Measurements from ENCODE around the gene SPEM2. TPM values are rescaled to one million over a fixed set of nuclear protein-coding genes. Genes with fewer than 3 reads are reported as not detected.
A peak's percentile ranks its signal among the peaks of the same experiment; 100 is the strongest.

Gene SPEM2
- total RNA-seq, 1 donor from 2014 or later = not detected

GRCh38 chr17:7419819-7420610 lies 5.4 kb upstream of the SPEM2 start, which contains the start of gene SPEM1:
Gene SPEM1 (plus strand): TSS chr17:7420324. CDS start chr17:7420385, 61 bp downstream.
- DNase-seq (ENCODE audit: low spot score) = no peak

DNA sequence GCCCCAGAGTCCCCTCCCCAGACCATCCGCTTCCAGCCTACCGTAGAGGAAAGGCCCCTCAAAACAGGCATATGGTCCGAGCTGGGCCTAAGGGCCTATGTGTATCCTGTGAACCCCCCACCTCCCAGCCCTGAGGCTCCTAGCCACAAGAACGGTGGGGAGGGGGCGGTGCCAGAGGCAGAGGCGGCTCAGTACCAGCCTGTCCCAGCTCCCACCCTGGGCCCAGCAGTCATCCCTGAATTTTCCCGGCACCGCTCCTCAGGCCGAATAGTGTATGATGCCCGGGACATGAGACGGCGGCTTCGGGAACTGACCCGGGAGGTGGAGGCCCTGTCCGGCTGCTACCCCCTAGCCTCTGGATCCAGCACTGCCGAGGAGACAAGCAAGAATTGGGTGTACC lies 4.2 kb upstream of the SPEM2 start:
- DNase-seq (ENCODE audit: low spot score) = no peak

DNA sequence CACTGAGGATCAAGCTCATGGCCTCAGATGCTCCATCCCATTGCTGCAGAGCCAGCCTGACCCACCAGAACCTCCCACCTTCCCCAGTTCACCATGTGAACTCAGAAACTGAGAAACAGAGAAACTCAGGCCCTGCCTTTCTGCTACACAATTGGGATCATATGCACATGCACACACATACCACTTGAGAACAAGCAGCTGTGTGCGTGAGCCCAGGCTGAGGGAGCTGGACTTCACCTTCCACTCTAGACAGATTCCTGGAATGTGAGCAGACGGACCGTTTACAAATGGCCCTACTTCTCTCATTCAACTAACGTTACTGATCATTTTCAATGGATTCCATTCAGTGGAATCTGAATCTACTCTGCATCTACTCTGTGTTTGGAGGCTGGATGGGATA lies 1.7 kb upstream of the SPEM2 start:
- no peak for DNase-seq (ENCODE audit: low spot score)

GRCh38 chr17:7425756-7426155 lies 340 bp downstream of the SPEM2 start:
- no peak for DNase-seq (ENCODE audit: low spot score)

- no peak for DNase-seq (ENCODE audit: low spot score)
Observed at GRCh38 chr17:7426203-7426863, 917 bp downstream of the SPEM2 start.

DNA sequence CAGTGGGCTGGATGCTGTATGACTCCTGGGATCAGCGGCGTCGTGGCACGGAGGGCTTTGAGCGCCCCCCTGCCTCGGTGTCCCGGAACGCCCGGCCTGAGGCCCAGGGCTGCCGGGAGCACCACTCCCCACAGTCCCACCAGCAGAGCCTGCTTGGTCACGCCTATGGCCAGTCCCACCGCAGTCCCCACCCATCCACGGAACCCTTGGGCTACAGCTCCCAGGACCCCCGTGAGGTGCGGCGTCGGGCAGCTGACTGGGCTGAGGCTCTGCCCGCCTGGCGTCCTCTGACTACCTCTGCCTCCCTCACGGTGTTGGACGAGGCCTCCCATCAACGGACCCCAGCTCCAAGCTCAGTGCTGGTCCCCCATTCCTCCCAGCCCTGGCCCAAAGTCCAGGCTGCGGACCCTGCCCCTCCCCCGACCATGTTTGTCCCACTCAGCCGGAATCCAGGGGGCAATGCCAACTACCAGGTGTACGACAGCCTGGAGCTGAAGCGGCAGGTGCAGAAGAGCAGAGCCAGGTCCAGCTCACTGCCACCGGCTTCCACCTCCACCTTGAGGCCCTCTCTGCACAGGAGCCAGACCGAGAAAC lies 1.6 kb downstream of the SPEM2 start:
- DNase-seq (ENCODE audit: low spot score) = no peak

- DNase-seq (ENCODE audit: low spot score) = no peak
Observed at GRCh38 chr17:7427549-7427948, 2.1 kb downstream of the SPEM2 start.

DNA sequence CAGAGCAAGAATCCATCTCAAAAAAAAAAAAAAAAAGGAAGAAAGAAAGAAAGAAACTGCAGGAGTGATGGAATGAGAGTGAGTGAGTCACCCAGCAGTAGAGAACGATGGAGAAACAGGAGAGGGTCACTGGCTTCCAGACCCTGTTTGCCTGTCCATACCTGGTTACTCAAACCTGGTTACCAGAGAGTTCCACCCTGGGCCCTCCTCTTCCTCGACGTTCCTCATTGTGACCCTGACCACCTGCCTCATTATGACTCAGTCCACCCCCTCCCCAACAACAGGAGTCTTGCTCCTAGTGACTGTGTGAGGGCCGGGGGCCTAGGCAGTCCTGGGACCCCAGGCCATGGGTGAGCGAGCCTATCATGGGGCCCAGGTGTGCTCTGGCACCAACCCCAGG lies 3.1 kb downstream of the SPEM2 start, which contains the start of gene SPEM3:
Gene SPEM3, plus strand, starts transcription at position 301 of the 400 bp plus-strand sequence. Its CDS starts 46 bp downstream, at position 347.
- DNase-seq (ENCODE audit: low spot score) = no peak

GRCh38 chr17:7429722-7430121 lies 4.3 kb downstream of the SPEM2 start:
- DNase-seq (ENCODE audit: low spot score) = no peak

DNA sequence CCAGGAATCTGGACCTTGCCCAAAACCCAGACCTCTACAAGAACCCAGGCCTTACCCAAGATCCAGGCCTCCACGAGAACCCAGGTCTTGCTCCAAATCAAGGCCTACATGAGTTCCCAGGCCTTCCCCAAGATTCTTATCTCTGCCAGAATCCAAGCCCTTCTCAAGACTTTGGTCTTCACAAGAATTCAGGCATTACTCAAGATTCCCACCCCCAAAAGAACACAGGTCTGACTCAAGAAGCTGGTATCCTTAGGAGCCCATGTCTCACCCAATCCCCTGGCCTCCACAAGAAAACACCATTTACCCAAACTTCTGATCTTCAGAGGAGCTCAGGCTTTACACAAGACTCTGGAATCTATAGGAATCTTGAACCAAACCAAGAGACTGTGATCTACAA lies 5.8 kb downstream of the SPEM2 start:
- DNase-seq (ENCODE audit: low spot score) = no peak

DNA sequence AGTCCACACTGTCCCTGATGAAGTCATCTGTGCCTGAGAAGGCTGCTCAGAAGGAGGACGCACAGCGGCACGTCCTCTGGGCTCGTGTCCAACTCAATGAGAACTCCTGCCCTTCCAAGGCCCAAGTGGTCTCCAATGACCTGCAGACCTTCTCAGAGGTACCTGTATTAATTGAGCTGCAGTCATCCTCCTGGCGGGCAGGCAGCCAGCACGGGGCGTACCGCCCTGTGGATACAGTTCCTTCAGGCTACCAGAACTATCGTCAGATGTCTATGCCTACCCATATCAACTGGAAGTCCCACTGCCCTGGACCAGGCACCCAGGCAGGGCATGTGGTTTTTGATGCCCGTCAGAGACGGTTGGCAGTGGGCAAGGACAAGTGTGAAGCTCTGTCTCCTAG lies 6.9 kb downstream of the SPEM2 start:
- DNase-seq (ENCODE audit: low spot score) = no peak

DNA sequence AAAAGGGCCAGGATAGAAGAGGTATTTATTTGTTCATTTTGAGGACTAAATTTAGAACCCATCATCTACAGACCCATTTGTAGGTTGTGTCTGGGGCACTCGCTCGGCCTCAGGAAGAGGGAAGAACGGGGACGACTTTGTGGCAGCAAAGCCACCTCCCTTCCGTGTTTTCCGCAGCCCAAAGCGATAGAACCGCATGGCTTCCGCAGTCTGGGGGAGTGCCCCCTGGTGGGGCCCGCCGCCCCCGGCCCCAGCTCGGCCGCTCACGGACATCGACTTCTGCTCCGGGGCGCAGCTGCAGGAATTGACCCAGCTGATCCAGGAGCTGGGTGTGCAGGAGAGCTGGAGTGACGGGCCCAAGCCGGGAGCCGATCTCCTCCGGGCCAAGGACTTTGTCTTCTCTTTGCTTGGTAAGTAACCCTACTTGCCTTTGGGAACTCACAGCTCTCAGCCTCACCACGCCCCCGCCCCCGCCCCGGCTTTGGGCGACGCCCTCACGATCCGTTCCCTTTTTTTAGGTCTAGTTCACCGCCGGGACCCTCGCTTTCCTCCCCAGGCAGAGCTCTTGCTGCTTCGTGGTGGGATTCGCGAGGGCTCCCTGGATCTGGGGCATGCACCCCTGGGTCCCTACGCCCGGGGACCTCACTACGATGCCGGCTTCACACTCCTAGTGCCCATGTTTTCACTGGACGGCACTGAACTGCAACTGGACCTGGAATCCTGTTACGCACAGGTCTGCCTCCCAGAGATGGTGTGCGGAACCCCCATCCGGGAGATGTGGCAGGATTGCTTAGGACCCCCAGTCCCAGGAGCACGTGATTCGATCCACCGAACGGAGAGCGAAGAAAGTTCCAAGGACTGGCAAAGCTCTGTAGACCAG lies 10.5 kb downstream of the SPEM2 start:
- no peak for DNase-seq (ENCODE audit: low spot score)

GRCh38 chr17:7436556-7437368 lies 11.3 kb downstream of the SPEM2 start:
- DNase-seq (ENCODE audit: low spot score) = peak; percentile 95

DNA sequence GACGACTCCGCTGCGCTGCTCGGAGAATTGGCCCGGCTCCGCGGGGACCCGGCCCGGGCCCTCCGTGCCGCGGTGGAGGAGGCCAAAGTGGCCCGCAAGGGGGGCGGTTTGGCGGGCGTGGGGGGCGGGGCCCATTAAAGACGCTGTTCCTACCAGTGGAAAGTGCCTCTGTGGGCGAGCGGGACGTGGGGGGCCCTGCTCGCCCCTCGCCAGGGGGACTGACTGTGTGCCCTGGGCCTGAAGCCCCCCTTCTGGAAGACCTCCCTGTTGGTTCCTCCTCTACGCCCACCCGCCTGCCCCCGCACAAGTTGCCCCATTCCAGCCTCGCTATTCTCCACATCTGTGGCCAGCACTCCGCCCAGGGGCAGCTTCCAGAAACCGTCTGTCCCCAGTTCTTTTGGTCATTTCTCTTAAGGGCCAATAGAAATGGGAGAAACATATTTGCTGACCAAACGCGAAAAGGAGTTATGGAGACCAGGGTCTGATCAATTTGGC lies 12.0 kb downstream of the SPEM2 start:
- no peak for DNase-seq (ENCODE audit: low spot score)

DNA sequence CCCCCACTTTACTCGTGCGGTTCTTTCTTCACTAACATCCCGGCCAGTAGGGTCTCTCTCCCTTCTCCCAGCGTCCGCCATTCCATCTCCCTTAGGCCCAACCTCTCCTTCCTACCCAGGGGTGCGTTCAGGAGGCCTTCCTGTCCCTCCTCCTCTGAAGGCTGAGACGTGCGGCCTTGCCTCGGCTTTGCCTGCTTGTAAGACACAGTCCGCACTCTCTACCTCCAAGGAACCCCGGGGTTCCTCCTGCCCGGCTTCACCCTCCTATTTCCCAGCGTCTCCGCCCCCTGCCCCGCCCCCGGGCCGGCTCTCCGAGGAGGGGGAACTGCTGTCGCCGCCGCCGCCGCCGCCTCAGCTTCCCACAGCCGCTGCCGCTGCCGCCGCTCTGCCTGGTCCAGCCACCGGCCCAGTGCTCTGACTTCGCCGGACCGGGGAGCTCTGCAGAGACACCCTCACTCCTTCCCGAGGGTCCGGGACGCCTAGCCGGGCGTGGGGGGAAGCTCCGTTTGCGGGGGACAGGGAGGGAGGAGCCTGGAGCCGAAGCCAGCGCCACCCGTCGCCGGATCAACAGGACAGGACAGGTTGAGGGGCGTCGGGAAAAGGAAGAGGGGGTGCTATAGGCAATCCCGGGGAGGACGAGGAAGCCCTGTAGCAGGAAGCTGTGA lies 12.7 kb downstream of the SPEM2 start:
- DNase-seq (ENCODE audit: low spot score) = peak; percentile 94

- DNase-seq (ENCODE audit: low spot score) = no peak
Observed at GRCh38 chr17:7438656-7439460, 13.4 kb downstream of the SPEM2 start.

DNA sequence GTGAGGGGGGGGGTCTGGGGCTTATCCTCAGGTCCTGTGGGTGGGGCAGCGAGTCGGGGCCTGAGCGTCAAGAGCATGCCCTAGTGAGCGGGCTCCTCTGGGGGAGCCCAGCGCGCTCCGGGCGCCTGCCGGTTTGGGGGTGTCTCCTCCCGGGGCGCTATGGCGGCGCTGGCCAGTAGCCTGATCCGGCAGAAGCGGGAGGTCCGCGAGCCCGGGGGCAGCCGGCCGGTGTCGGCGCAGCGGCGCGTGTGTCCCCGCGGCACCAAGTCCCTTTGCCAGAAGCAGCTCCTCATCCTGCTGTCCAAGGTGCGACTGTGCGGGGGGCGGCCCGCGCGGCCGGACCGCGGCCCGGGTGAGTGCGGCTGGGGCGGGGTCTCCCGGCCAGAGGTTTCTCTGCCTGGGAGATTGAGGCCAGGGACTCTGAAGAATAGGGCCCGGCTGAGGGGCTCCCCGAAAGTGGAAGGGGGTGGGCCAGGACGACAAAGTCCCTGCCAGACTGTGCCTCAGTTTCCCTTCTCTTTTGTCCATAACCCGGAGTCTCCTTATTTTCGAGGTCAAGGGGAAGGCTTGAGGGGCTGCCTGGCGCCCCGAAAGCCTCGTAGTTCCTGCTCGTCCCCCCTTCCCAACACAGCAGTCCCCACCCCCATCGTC lies 14.2 kb downstream of the SPEM2 start, which contains the start of gene FGF11:
Gene FGF11, plus strand, starts transcription at position 51 of the 651 bp plus-strand sequence. Its CDS starts 109 bp downstream, at position 160.
- DNase-seq (ENCODE audit: low spot score) = no peak
